ENCODE data around the gene PPL.

GRCh38 chr16:4884209-4884608 is 52.7 kb downstream of the PPL start:
- TF ChIP-seq CTCF (IDR thresholded peaks at IDR 0.05; ENCODE audit: poor library complexity) (no peak), EZH2phosphoT487 (IDR thresholded peaks at IDR 0.05; ENCODE audit: low read depth, severe bottlenecking, unreplicated experiment) (no peak), EZH2 (IDR thresholded peaks at IDR 0.05; ENCODE audit: borderline replicate concordance) (no peak)

Measured in hepatocyte (in vitro differentiated cells).